Tongue (tissue), 2 donors: ENCODE measurements around the gene CAMKMT. TPM values are rescaled to one million over a fixed set of nuclear protein-coding genes. Genes with fewer than 3 reads are reported as not detected.
A peak's percentile ranks its signal among the peaks of the same experiment; 100 is the strongest.

Experiments used
- DNase-seq: peaks from one replicate; pipeline ENCODE4 v3.0.0-alpha.2; 2015
- total RNA-seq: library from RNA; depleted of rRNA; stranded (reverse); fragments of >200 nt; gene quantifications from one replicate; pipeline ENCODE4 v1.2.3, GENCODE V29; 2014

Gene CAMKMT
- total RNA-seq, 1 donor from 2014 or later = 9.9 TPM

- no peak for DNase-seq
Measured at GRCh38 chr2:44598330-44599119, 236.8 kb downstream of the CAMKMT start.

DNA sequence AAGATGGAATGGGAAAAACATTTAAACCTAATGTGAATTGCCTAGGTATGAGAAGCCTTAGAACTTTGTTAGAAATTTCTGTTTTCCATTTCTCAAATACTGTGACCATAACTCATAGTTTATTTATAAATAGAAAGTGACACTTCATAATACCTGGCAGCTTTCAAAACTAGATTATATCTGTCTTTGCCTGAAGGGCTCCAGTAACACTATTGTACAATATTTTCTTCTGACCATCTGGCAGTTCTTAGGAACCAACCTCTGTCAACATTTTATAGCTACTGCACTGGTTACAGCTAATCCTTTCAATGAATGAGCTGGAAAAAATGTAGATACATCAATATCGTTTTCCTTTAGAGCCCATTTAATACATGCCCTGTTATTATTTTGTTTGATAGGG, 237.4 kb downstream of the CAMKMT start:
- DNase-seq = no peak

- no peak for DNase-seq
Measured at GRCh38 chr2:44602446-44602845, 240.7 kb downstream of the CAMKMT start.

GRCh38 chr2:44605511-44605910, 243.8 kb downstream of the CAMKMT start:
- no peak for DNase-seq

DNA sequence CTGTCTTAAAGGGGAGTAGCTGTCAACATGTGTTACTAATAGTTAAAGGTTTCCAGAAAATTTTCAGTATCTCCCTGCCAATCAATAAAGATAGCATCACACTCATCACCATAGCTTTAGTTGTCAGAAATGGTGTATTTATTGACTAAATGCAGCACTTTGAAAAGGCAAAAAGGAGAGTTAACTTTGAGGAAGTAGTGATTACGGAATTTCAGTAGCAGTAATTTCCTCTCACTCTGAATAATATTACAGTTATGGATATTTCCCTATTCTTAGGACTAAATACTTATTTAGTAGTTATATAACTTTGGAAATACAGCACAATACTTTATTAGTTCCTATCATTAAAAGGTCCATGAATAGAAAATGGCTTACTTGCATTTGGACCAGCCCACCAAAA, 250.5 kb downstream of the CAMKMT start:
- DNase-seq = no peak

DNA sequence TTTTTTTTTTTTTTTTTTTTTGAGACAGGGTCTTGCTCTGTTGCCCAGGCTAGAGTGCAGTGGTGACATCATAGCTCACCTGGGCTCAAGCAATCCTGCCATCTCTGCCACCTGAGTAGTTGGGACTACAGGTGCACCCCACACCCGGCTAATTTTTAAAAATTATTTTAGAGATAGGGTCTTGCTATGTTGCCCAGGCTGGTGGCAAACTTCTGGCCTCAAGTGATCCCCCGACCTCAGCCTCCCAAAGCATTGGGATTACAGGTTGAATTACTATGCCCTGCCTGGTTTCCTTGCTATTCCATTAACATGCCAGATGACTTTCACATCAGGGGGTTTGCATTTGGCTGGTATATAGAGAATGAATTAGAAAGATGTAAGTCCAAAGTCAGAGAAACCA, 253.2 kb downstream of the CAMKMT start:
- no peak for DNase-seq

GRCh38 chr2:44615950-44616518, 254.3 kb downstream of the CAMKMT start:
- DNase-seq = no peak

- no peak for DNase-seq
Measured at GRCh38 chr2:44616667-44617155, 255.0 kb downstream of the CAMKMT start.

DNA sequence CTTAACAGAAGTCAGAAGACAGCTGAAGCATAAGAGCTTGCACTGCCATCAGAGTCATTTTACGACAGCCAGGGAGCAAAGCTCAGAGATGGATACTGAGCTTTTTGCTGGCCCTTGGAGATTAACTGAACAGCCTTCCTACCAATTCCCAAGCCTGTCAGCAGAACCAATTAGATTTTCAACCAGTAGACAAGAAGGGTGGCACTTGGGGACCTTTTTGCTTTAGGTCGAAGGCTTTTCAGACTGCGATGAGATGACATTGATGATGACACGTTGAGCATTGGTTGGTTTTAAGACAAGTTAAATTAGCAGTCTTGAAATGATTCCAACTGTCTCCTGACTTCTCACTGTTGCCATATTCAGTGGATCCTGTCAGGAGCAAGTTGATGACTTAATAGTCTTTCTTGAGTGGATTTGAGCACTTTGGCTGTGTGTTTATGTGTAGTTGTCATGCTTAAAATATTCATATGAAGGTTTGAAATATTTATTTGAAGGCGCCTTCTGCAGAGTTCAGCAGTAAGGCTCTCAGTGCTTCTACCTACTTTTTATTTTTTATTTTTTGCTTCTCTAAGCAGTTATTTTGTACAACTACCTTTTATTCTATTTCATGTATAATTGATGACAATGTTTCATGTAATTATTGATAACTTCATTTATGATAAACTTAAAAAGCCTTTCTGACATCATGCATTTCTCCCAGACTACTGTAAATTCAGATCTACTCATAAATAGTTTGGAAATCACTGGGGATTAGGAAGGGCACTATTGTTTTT, 256.7 kb downstream of the CAMKMT start:
- no peak for DNase-seq

GRCh38 chr2:44620189-44620990, 258.6 kb downstream of the CAMKMT start:
- DNase-seq = no peak

- no peak for DNase-seq
Measured at GRCh38 chr2:44623622-44624351, 262.0 kb downstream of the CAMKMT start.

DNA sequence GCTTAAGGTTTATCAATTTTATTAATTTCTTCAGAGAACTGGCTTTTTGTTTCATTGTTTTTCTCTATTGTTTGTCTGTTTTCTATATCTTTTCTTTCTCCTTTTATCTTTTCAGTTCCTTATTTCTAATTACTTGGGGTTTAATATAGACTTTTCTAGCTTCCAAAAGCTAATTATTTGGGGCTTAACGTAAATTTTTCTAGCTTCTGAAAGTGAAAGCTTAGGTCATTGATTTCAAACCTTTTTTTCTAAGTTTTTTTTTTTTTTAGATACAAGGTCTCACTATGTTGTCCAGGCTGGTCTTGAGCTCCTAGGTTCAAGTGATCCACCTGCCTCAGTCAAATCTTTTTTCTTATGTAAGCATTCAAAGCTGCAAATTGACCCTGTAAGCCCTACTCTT, 266.6 kb downstream of the CAMKMT start:
- no peak for DNase-seq

DNA sequence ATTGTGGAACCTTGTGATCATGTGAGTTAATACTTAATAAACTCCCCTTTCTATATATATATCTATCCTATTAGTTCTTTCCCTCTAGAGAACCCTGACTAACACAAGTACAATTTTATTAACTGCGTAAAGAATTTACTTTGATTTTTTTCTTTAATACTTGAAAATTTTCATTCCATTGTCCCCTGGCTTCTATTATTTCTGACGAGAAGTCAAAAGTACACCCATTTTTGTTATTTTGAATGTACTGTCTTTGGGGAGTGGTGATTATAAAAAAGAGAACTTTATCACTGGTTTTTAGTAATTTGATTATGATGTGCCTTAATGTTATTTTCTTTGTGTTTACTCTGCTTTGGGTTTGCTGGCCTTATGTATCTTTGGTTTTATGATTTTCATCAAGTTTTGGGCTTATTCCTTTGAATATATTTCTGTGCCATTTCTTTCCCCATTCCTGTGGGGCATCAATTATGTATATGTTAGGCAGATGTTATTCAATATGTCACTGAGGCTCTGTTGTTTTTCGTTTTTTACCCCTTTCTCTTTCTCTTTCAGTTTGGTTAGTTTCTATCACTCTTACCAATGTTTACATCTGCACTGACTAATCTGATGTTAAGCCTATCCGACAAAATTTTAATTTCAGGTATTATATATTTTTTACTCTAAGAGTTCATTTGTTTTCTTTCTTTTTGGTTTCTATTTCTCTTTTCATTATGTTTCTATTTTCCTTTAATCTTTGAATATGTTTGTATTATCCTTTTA, 271.4 kb downstream of the CAMKMT start:
- DNase-seq = no peak

DNA sequence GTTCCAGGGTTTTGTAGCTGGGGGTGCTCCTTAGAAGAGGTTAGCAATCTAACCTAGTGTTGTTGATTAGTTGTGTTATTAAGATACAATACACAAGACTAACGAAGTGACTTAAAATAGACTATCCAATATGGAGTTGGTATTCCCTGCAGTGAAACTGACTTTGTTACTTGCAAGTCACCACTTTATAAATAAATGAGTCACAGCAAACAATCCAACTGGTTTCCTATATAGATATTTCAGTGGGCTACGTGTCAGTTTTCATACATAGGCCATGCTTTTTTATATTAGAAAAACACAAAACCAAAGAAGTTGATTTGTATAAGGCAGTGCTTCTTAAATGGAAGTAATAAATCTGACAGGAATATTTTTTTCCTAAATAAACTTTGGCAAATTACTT, 274.0 kb downstream of the CAMKMT start:
- DNase-seq = no peak

- no peak for DNase-seq
Measured at GRCh38 chr2:44638649-44639048, 276.9 kb downstream of the CAMKMT start.

- DNase-seq = no peak
Measured at GRCh38 chr2:44639399-44639798, 277.7 kb downstream of the CAMKMT start.

DNA sequence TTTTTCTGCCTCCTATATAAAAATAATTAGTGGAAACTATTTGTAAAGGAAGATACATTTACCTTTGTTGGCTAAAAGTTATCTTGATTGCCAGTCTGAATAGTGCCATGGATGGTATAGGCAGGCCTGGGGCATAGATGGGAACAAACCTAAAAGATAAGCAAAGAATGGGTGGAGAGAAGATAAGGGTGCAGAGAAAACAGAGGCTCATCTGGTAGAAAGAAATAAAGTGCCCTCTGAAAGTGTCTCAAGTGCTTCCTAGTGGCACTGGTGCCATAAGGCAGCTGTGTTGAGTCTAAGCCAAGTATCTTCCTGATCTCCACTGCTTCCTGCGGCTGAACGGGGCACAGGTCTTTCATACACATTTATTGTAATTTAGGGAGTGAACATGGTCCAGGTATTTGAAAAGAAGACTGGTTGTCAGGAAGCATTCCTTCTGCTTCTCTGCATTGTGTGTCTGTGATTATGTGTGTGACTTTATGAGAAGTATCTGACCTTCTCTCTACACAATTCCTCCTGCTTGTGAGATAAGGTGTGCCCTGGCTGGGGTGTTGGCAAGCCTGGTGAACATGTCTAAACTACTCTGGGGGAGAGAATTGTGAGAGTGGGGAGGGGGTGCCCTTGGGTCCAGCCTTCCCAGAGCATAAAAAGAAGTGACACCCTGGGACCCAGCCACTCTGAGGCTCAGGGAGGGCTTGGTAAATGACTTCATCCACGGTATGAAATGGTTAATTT, 280.5 kb downstream of the CAMKMT start:
- DNase-seq = peak; percentile 17

- no peak for DNase-seq
Measured at GRCh38 chr2:44645937-44646336, 284.2 kb downstream of the CAMKMT start.

DNA sequence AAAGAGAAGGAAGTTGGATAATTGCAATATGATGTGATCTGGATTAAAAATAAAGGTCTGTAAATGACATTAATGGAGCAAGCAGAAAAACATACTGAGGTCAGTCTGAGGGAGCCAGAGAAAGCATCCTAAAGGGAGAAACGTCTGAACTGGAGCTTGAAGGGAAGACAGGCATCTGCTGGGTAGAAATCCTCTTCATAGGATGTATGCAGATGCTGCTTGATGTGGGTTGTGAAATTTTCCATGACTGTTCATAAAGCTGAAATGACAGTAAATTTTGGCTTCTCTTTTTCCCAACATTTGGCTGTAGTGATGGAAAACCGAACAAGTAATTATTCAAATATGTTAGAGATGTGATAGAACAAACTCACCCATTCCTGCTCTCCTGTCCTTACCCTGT, 287.6 kb downstream of the CAMKMT start:
- DNase-seq = peak; percentile 35

DNA sequence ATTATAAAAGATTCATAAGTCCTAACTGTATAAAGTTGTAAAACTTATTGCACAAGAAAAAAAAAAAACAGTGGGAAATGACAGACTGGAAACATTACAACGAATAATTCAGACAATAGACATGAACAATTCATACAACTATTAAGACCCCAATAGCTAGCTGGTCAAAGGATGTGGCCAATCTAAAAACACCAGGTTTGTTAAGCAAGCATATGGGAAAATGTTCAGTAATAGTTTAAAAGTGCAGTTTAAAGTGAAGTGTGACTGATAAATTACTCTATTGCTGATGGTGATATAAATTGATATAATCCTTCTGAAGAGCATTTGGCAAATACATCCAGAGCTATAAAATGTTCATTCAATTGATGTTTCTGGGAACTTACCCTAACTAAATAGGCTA, 289.0 kb downstream of the CAMKMT start:
- DNase-seq = no peak
